Inferior parietal cortex (tissue), 1 donor: ENCODE data around the gene KYNU.
"Not testable (repeated sequence)": the region's sequence is repeated elsewhere in the genome, so short reads cannot be mapped to it uniquely, and the experiment has no call there.

Experiments
- DNase-seq: peaks from one replicate; pipeline ENCODE4 v3.0.0-alpha.2; 2016; ENCODE audit errors: extremely low spot score

The KYNU gene

DNA sequence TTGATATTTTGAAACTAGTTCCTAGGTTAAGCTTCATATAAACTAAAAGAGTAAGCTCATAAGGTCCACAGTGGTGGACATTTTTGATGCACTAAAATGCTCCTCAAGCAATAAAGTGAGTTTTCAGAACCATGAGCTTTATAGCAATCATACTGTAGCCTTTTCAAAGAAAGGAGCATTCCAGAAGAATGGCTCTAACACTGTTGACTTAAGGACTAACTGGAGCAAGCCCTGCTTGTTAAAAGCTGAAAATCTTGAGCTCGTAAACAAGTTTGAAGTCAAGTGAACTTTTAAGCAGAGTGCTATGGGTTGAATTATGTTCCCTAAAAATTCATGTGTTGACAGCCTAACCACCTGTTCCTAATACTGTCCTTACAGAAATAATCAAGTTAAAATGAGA, 38.0 kb downstream of the KYNU start:
- no peak for DNase-seq

DNA sequence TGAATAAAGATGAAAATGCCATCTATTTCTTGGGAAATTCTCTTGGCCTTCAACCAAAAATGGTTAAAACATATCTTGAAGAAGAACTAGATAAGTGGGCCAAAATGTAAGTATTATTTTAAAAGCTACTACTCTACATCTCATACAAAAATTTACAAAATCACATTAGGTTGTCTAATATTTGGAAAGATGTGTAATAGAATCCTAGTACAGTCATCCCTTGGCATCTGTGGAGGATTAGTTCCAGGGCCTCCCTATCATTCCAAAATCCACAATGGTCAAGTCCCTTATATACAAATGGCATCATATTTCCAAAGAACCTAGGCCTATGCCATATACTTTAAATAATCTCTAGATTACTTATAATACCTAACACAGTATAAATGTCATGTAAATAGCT, 41.2 kb downstream of the KYNU start:
- DNase-seq = no peak

DNA sequence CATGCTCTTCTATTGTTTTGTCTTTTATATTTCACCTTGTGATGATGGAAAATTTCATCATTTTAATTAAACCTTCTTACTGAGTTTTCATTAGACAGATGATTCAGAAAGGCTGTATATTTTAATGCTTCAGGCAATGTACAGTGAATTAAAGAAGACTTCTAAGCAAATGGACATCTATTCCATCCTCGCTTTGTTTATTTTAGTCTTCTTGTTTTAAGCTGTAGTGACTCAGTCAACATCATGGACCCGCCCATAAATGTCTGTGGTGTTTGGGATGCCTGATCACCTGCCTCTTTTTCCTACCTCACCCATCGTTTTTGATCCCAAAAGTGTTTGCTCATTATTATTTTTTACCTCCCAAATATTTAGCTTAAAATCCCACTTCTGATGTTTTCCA, 43.1 kb downstream of the KYNU start:
- DNase-seq = no peak

DNA sequence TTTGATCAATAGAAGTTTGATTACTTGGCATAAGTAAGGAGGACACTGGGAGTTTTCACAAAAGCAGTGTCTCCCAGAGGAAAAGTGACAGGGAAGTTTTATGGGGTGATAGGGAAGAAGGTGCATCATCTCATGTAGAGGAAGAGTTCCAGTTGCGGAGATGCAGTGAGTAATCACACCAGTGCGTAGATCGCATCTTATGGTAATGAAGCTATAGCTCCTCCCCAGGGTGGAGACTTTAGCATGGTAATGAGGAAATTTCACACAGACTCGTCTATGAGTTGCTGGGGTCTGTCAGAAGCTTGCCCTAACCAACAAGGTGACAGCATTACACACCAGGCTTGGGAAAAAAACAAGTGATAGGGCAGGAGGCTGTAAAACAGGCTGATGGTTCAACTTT, 49.0 kb downstream of the KYNU start:
- no peak for DNase-seq

DNA sequence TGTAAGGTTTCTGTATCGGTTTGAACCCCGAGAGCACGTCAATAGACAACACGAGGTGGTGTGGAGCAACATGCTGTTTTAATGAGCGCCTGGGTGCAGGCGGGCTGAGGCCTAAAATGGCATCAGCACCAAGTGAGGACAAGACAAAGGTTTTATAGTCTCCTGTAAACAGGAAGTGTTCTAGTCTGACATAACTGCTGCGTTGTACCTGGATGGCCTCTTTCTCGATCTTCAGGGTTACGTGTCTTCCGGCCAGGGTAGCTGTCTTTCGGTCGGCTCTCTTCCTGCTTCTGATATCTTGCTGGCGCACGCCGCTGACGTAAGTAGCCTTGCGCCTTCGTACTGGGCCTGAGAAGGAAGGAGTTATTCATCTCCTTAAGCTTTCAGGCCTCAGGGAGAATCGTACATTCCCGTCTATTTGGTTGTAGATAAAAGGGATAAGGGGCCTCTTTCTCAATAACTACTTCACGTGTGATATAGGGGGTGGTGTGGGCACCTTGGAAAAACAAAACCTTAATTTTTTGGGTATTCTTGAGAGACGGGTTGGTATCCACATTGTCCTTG, 53.5 kb downstream of the KYNU start:
- peak; percentile 15 for DNase-seq

DNA sequence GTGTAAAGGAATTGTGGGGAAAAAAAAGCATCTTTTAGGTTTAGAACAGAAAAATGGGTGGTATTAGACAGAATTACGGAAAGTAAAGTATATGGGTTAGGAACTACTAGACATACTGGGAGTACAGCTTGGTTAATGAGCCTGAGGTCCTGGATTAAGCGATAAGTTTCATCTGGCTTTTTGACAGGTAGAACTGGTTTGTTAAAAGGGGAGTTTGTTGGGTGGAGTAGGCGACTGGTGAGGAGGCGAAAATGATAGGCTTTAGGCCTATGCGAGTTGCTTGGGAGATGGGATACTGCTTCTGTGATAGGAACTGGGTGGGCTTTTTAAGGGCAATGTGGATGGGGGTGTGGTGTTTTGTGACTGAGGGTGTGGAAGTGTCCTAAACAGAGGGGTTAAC, 56.5 kb downstream of the KYNU start:
- no peak for DNase-seq

DNA sequence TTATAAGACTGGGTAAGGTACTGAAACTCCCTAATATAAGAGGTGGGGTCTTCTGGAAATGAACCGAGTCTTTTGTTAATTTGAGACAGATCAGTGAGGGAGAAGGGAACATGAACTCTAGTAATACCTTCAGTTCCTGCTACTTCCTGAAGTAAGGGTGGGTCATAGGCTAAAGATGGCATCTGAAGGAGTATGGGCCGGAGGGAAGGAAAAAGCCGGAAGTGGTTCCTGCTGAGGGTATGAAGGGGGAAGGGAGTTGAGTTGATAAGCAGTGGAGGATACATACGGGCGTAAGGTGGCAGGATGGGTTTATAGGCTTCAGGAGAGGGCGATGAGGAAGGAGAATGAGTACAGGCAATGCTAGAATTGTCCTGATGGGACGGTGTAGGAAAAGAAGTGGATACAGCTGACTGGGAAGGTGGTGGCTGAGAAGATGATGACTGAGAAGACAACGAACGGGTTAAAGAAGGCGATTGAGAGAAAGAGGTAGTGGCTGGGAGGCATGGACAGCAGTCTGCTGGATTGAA, 58.2 kb downstream of the KYNU start:
- no peak for DNase-seq

DNA sequence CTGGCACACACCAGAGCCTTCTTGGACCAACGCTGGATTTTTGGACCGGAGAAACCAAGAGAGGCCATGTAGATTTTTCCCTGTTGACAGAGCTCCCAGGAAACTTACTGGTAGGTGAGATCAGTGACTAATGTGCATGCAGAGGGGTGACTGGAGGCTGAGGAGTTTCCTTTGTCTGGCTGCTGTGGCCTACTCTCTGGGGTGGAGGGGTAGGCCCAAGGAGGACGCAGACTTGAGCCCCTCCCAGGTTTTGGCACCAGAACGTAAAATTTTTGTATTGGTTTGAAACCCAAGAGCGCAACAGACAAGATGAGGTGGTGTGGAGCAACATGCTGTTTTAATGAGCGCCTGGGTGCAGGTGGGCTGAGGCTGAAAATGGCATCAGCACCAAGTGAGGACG, 59.2 kb downstream of the KYNU start:
- no peak for DNase-seq

DNA sequence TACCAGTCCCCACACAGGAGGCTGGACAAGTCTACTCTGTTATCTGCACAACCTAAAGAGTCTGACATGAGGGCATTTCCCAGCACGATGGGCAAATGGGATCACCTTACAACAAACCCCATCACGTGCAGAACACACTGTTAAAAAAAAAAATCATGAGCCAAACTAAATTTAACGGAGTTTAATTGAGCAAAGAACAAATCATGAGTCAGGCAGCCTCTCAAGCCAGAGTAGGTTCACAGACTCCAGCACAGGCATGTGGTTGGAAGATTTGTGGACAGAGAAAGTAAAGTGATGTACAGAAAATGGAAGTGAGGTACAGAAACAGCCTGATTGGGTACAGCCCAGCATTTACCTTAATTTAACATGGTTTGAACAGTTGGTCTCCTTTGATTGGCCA, 59.9 kb downstream of the KYNU start:
- no peak for DNase-seq

DNA sequence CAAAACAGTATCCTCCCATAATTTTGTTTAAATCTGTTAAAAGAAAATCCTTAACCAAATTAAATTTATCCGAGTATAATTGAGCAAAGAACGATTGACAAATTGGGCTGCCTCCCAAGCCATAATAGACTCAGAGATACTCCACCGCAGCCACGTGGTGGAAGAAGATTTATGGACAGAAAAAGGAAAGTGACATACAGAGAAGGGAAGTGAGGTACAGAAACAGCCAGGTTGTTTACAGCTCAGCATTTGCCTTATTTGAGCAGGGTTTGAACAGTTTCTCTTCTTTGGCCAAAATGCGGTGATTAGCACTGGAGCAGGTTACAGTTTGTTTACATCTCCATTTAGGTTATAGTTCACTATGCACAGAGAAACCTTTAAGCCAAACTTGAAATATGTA, 60.8 kb downstream of the KYNU start:
- DNase-seq = no peak

DNA sequence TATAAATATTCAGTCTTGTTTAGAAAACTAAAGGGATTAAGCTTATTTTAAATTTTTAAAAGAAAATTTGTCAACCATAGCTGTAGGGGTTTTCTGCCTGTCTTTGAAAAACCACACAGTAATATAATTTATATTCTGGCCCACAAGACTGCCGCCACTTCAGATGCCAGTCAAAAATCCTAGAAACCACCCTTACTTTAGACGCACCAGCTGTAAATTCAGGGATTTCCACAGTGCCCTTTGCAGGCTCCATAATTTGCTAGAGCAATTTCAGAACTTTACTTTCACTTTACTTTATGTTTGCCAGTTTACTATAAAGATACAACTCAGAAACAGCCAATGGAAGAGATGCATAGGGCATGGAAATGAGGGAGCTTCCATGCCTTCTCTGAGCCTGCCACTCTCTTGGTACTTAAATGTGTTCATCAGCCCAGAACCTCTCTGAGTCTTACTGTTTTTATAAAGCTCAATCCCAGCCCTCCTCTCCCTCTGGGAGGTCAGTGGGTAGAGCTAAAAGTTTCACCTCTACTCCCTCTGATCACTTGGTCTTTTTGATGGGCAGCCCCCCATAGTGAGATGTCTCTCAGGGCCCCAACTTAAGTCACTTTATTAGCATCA, 63.3 kb downstream of the KYNU start:
- DNase-seq = no peak

DNA sequence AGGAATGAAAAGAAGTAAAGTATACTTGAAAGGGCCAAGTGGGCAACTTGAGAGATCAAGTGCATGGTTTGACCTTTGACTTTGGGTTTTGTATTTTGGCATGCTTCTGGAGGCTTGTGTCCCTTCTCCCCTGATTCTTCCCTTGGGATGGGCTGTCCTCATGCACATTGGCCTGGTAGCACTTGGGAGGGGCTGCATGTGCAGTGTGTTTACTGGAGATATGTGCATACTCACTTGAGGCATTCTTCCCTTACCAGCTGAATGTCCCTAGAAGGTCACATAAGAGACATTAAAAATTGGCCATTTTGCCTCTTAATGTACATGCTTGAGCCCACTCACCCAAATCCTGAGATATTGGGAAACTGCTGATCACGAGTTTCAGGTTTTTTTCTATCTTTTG, 65.2 kb downstream of the KYNU start:
- DNase-seq = no peak

DNA sequence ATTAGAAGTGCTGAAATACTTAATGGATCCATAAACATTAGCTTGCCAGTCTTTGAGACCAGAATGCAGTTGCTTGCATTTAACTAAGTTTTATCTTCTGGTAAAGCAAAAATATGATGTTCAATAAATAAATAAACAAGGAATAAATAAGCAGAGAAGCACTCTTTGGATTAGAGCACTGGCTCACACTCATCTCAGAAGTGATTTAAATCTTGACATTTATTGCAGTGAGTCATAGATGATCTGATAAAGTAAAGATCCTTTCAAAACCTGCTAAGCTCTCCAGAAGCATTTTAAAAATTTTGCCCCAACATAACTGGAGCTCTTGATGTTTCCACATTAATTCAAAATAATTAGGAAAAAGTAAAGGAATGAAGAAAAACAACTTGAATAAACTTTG, 66.8 kb downstream of the KYNU start:
- DNase-seq = no peak

DNA sequence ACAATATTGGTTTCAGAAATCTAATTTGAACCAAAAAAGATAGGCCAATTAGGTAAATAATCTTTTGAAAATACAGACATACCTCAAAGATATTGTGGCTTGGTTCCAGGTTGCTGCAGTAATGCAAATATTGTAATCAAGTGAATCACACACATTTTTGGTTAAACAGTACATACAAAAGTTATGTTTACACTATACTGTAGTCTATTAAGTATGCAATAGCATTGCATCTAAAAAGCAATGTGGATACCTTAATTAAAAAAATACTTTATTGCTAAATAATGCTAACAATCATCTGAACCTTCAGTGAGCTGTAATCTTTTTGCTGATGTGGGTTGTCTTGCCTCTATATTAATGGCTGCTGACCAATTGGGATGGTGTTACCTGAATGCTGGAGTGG, 67.3 kb downstream of the KYNU start:
- DNase-seq = no peak

DNA sequence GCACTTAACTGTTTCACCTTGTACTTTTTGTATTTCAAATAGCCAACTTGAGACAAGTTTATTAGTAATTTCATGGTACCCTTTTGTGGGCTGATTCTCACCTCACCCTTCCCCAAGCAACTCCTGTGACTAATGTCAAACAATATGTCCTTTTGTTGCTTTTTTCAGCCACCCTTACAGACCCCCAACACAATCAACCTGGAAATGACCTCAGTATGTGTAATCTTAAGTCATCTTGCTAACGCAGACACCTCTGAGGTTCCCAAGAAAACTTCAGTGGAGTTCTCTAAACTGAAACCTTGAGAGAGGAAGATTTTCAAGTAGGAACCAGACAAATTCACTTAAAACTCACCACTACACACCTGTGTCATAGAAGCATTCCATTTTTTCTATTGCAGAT, 69.5 kb downstream of the KYNU start:
- no peak for DNase-seq

DNA sequence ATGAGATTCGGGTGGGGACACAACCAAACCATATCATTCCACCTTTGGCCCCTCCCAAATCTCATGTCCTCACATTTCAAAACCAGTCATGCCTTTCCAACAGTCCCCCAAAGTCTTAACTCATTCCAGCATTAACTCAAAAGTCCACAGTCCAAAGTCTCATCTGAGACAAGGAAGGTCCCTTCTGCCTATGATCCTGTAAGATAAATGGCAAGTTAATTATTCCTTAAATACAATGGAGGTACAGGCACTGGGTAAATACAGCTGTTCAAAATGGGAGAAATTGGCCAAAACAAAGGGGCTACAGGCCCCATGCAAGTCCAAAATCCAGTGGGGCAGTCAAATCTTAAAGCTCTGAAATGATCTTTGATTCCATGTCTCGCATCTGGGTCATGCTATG, 71.3 kb downstream of the KYNU start:
- not testable (repeated sequence) for DNase-seq

DNA sequence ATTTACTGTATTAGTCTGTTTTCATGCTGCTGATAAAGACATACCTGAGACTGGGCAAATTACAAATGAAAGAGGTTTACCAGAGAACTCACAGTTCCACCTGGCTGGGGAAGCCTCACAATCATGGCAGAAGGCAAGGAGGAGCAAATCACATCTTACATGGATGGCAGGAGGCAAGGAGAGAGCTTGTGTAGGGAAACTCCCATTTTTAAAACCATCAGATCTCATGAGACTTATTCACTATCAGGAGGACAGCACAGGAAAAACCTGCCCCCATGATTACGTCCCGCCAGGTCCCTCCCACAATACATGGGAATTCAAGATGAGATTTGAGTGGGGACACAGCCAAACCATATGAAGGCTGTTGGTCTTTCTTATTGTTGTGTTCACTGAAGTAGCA, 72.9 kb downstream of the KYNU start:
- DNase-seq = not testable (repeated sequence)

DNA sequence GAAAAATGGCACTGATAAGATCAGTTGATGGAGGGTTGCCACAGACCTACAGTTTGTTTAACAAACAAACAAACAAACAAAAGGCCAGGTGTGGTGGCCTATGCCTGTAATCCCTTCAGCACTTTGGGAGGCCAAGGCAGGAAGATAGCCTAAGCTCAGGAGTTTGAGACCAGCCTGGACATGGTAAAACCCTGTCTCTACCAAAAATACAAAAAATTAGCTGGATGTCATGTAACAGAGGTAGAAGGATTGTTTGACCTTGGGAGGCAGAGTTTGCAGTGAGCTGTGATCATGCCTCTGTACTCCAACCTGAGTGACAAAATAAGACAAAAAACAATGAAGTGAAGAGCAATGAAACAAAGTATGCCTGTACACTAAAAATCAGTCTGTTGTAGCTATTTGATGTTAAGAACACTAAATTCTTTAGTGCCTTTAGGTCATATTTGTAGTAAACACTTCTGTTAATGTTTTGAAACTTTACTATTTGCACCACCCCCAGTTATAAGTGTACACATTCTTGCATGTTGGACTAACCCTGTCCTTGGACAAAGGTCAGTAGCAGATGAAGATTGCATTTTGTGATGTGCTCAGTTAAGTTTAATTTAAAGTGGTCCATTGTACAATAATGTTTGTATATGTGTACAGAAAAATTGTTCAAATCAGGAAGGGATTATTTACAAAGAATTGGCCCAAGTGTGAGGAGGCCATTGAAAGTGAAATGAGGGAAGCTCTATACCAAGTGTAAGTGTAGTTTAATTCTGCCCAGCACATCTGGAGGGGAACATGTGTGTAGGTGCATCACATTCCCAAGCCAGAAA, 73.9 kb downstream of the KYNU start:
- no peak for DNase-seq

DNA sequence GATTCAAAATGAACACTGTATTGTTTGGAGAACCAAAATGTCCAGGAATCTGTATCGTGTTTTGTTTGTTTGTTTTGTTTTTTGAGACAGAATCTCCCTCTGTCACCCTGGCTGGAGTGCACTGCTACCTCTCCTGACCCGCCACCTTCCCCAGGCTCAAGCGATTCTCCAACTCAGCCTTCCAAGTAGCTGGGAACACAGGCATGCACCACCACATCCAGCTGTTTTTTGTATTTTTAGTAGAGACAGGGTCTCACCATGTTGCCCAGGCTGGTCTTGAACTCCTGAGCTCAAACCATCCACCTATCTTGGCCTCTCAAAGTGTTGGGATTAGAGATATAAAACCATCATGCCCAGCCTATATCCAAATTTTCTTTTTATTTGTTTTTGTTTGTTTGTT, 74.6 kb downstream of the KYNU start:
- no peak for DNase-seq

DNA sequence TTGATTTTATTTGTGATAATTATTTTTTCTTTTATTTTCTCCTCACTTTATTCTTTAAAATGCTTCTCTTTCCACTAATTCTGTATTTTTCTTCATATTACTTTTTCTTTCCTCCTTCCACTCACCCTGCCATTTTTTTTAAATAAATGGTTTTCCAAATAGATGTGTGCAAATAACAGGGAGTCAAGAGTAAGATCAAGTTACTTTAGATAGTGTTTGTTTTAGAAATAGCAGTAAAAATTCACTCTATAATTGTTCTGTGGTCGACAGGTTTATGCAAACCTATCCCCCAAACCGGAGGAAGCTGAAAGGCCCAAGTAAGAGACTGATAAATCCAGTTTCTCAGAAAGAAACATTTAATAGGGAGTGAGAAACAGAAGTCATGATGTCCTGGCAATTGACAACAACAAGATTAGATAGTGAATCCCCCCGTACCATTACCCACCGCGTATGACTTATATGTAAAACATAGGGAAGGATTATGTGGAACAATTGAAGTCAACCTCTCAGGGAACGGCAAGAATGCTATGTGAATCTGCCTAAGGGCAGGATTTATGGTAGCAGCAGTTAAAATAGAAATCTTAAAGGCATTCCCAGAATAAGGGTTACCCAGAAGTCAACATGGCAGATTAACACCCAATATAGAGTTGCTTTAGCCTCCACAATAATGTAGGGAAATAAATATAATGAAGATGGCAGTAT, 75.5 kb downstream of the KYNU start:
- DNase-seq = no peak

DNA sequence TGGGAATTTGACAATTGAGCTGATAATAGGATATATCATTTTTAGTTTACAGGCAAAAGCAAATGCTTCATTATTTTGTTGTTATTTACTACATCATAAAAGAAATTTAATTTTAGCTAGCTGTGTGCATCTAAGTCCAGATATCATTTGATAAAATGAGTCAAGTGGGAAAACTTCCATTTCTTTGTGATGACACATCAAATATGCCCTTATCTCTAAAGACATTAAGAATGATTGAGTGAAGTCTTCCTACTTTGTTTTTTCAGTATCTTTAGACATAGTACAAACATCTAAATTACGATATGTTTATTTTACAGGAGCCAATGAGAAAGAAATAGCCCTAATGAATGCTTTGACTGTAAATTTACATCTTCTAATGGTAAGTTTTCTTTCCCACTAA, 77.0 kb downstream of the KYNU start:
- no peak for DNase-seq

DNA sequence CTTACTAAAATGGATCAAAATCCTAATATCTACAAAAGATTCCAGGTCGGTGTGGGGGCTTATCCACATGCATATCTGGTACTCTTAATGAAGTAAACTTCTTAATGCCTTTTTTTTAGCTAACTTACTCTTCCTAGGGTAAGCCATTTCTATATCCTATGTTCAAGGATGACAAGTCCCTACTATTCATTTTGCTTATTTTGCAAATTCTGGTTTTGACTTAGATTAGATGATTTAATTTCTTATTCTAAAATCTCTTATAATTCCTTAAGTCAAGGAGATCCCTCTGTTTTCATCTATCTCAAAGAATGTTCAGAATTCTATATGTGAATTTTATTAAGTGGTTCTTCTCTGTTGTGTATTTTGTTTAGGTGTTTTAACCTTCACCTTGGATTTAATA, 79.7 kb downstream of the KYNU start:
- DNase-seq = no peak

DNA sequence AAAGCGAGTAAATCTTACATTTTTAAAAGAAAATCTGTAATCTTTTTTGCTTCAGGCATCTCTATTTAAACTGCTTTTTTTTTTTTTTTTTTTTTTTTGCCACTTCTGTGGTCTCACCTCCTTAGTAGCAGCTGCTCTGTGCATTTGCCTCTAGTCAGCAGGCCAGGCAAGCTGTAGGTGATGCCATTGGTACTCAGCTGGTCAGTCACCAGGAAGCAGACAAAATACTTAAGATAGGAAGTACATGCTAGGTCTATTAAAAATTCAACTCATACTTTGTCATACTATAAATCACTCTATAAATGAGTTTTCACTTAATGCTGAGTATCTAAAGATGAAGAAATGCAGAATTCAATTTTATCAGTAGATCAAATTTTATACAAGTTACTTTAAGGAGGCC, 83.7 kb downstream of the KYNU start:
- no peak for DNase-seq
